Fibroblast of pulmonary artery (primary cell): ENCODE data around the gene WWOX.

Experiments
- DNase-seq: peaks from one replicate; pipeline ENCODE4 v3.0.0-alpha.2; 2010; ENCODE audit warnings: low read depth
- H3K4me3 ChIP-seq: replicated peaks from 2 replicates; pipeline ENCODE4 v1.5.1; 2011; ENCODE audit warnings: low read depth, mild to moderate bottlenecking, control low read depth, low read length, moderate library complexity
- TF ChIP-seq, protein P1 (sequence below): IDR thresholded peaks from 2 replicates; pipeline ENCODE4 v1.5.1; 2011; ENCODE audit warnings: mild to moderate bottlenecking, control low read depth, low read length, inconsistent platforms; ENCODE audit errors: missing control alignments

The WWOX gene

DNA sequence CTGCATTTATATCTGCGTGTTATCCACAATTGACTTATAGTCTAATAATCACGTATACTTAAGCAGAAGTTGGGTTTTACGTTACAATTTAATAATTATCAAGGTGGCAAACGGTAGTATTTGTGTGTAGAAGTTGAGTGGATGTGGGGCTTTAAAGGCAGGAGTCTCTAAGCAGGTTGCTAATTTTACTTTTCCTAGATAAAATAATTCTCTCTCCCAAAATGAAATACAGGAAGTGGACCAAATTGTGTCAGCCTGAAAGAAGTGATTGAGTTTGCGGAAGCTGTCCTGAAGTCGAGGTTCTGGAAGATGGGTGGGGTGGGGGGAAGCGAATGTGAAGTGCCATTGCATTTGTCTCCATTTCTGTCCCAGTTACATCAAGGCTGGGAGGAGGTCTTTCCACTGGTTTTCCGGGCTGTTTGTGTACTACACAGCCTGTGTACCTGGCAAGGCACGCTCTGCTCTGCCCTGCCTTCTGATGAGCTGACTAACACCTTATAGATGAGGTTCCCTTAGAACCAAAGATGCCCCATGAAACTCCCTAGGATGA, 385.1 kb downstream of the WWOX start:
- TF ChIP-seq, protein P1, sequence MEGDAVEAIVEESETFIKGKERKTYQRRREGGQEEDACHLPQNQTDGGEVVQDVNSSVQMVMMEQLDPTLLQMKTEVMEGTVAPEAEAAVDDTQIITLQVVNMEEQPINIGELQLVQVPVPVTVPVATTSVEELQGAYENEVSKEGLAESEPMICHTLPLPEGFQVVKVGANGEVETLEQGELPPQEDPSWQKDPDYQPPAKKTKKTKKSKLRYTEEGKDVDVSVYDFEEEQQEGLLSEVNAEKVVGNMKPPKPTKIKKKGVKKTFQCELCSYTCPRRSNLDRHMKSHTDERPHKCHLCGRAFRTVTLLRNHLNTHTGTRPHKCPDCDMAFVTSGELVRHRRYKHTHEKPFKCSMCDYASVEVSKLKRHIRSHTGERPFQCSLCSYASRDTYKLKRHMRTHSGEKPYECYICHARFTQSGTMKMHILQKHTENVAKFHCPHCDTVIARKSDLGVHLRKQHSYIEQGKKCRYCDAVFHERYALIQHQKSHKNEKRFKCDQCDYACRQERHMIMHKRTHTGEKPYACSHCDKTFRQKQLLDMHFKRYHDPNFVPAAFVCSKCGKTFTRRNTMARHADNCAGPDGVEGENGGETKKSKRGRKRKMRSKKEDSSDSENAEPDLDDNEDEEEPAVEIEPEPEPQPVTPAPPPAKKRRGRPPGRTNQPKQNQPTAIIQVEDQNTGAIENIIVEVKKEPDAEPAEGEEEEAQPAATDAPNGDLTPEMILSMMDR = no peak
- no peak for DNase-seq
- H3K4me3 ChIP-seq = no peak overlapping the region

DNA sequence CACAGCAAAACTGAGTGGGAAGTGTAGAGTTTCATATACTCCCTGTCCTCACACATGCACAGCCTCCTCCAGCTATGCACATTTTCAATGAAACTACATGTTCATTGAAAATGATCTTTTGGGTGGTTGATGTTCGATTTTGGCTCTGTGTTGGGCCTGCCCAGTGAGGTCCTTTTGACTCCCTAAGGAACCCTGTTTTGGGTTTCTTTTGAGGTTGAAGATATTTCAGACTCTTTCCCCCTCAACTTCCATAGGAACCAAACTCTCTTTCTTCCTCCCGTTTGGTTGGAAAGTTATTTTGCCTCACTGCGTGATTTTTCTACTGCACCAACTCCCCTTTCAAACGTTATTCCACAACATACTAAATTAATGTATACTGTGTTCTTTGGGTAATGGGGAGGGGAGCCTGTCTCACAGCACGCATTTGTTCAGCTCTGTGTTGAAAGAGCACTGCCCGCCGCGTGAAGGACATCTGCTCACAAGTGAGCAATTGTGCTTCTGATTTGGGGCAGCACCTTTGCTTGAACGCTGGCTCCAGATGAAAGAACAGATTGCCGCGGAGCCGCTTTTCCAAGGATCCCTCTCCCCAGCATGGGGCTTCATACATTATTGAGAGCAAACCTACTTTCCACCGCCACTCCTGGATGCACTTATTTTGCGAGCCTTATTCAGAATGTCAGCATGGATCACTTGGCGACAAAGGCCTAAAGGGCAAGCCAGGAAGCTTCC, 385.9 kb downstream of the WWOX start:
- DNase-seq = no peak
- H3K4me3 ChIP-seq = no peak overlapping the region
- TF ChIP-seq, protein P1 = no peak

DNA sequence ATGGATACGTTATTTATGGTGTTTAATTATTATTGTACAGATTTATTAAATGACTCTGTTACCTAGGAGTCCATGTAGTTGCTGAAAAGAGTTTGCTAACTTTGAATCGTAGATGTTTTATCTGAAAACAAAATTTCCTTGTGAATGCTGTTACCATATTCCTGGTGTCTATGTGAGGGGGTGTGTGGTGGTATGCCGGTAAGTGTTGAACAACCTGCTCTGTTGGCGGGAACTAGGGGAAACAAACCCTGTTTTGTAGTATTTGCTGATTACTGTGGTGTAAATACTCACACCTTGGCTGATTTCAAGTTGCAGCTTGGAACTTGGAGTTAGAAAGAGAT, 386.4 kb downstream of the WWOX start:
- TF ChIP-seq, protein P1 = no peak
- DNase-seq = no peak
- H3K4me3 ChIP-seq = no peak overlapping the region

DNA sequence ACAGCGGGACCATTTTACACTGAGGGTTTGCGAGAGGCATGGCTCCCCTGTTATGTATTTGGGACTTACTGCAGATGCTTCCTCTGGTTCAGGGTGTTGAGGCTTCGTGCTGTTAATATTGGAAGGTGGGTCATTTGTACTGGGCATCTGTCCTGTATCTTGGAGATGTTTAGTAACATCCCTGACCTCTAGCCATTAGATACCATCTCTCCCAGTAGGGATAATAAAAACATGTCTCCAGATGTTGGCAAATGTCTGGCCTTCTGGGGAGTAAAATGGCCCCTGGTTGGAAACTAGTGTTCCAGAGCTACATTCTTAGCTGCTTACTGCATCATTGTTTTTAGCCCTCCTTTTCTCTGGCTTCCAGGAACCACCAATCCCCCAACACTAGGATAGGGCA, 388.0 kb downstream of the WWOX start:
- H3K4me3 ChIP-seq = no peak overlapping the region
- TF ChIP-seq, protein P1 = no peak
- no peak for DNase-seq

DNA sequence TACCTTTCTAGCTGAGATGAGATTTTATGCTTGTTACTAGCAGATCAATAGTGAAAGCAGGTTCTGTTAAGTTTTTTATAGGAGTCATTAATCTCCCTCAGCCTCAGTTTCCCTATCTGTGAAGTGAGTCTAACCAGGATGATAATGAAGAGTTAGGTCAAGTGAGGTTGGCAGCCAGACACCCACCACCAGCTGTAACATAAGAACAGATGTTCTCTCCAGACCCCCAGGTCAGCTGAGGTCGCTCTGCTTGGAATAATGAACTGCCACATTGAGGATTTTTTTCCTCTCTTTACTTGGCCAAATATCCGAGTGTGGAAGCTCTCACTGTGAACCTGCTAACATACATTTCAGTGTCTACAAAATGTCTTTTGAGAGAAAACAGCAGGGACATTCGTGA, 389.6 kb downstream of the WWOX start:
- H3K4me3 ChIP-seq = no peak overlapping the region
- DNase-seq = no peak
- TF ChIP-seq, protein P1 = no peak

DNA sequence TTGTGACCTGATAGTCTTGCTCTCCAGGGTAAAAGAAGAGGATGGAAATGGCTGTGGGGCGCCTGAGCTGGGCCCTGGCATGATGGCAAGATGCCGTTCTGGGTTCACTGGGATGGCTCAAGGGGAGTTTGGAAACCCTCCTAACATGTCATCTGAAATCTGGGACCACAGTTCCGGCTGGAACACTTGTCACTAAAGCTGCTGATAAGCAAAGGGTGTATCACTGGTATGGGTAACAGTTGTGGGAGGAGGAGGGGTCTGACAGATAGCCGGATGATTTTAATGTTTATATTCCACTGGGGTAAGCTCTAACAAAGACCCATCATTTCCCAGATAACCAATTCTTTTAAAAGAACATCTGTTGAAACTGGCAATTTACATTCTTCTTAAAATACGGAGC, 390.2 kb downstream of the WWOX start:
- no peak overlapping the region for H3K4me3 ChIP-seq
- DNase-seq = no peak
- TF ChIP-seq, protein P1 = no peak

DNA sequence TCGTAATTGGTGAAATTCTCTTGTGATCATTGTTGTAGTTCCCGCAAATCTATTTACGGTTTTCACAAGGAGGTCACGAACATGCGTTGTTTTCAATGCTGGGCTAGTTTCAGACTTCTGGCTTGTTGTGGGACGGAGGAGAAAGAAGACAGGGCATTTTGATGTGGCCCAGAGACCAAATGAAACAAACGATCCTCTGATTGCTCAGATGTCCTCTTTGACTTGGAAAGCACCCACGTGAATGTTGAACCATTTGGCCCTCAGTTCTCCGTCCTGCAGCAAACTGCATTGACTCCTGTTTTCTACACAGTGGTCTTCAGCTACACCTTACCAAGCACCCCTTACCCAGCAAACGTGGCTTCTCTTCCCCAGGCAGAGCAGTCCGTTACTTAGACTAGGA, 391.0 kb downstream of the WWOX start:
- no peak overlapping the region for H3K4me3 ChIP-seq
- DNase-seq = no peak
- TF ChIP-seq, protein P1 = no peak
